Lower leg skin (tissue), 3 donors: Measurements from ENCODE around the gene LGR6.

Experiments used
- POLR2A ChIP-seq, 2 donors: fragments of 450-650 bp; IDR thresholded peaks; one replicate each; pipeline ENCODE4 v1.6.1; 2016 to 2017; ENCODE audit warnings: antibody characterized with exemption in 2 of 2, mild to moderate bottlenecking in 1 of 2, moderate library complexity in 1 of 2
- TF ChIP-seq, protein P1 (sequence below), 3 donors: fragments of 450-650 bp; IDR thresholded peaks; one replicate each; pipeline ENCODE4 v1.5.1; 2016; ENCODE audit warnings: antibody characterized with exemption in 3 of 3, mild to moderate bottlenecking in 3 of 3, moderate library complexity in 2 of 3

DNA sequence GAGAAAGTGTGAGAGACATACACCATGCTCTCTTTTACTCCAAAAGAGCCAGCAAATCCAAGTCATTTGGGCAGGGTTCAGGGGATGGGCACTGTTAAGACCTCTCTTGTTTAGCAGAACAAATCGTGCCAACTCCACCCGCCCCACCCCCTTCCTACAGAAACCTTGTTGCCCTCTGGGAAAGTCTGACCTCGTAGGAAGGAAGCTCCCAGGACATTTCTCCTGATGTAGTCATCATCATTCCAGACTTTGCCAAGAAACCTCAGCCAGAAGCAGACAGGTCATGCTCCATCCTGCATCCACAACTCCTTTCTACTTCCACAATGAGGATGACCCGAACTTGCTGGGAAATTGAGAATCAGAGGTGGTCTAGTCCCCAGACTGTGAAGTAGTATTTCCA lies 90.4 kb downstream of the LGR6 start:
- TF ChIP-seq, protein P1, sequence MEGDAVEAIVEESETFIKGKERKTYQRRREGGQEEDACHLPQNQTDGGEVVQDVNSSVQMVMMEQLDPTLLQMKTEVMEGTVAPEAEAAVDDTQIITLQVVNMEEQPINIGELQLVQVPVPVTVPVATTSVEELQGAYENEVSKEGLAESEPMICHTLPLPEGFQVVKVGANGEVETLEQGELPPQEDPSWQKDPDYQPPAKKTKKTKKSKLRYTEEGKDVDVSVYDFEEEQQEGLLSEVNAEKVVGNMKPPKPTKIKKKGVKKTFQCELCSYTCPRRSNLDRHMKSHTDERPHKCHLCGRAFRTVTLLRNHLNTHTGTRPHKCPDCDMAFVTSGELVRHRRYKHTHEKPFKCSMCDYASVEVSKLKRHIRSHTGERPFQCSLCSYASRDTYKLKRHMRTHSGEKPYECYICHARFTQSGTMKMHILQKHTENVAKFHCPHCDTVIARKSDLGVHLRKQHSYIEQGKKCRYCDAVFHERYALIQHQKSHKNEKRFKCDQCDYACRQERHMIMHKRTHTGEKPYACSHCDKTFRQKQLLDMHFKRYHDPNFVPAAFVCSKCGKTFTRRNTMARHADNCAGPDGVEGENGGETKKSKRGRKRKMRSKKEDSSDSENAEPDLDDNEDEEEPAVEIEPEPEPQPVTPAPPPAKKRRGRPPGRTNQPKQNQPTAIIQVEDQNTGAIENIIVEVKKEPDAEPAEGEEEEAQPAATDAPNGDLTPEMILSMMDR (IDR thresholded peaks at IDR 0.05): no peak
- no peak for TF ChIP-seq POLR2A (IDR thresholded peaks at IDR 0.05)
